Hepatocyte (in vitro differentiated cells): ENCODE data around the gene EFNB2. TPM values are rescaled to one million over a fixed set of nuclear protein-coding genes. Genes with fewer than 3 reads are reported as not detected.

Source experiments
- DNase-seq: peaks from one replicate; pipeline ENCODE4 v3.0.0-alpha.2; 2016; ENCODE audit warnings: low spot score
- H2AFZ ChIP-seq: fragments of 200-600 bp; sonication (generic); 2 replicates; pipeline ENCODE4 v1.6.0; 2016; ENCODE audit warnings: antibody characterized with exemption, mild to moderate bottlenecking
- H3K27ac ChIP-seq: fragments of 200-600 bp; sonication (generic); 2 replicates; pipeline ENCODE4 v1.5.1; 2016; ENCODE audit warnings: mild to moderate bottlenecking
- H3K27me3 ChIP-seq: fragments of 200-600 bp; sonication (generic); 2 replicates; pipeline ENCODE4 v1.6.1; 2016
- H3K36me3 ChIP-seq: fragments of 200-600 bp; sonication (generic); replicated peaks from 2 replicates; pipeline ENCODE4 v1.5.1; 2016; ENCODE audit warnings: low read depth; ENCODE audit not compliant: insufficient read depth
- H3K4me1 ChIP-seq: fragments of 200-600 bp; sonication (generic); 2 replicates; pipeline ENCODE4 v1.5.1; 2016; ENCODE audit warnings: mild to moderate bottlenecking, moderate library complexity; ENCODE audit not compliant: insufficient read depth
- H3K4me2 ChIP-seq: fragments of 200-600 bp; sonication (generic); 2 replicates; pipeline ENCODE4 v1.6.0; 2016
- H3K4me3 ChIP-seq: fragments of 200-600 bp; sonication (generic); 2 replicates; pipeline ENCODE4 v1.5.1; 2016; ENCODE audit warnings: mild to moderate bottlenecking
- H3K79me2 ChIP-seq: fragments of 200-600 bp; sonication (generic); 2 replicates; pipeline ENCODE4 v1.6.0; 2017; ENCODE audit warnings: mild to moderate bottlenecking
- H3K9me2 ChIP-seq: fragments of 200-600 bp; sonication (generic); replicated peaks from 2 replicates; pipeline ENCODE4 v1.6.0; 2017; ENCODE audit warnings: mild to moderate bottlenecking; ENCODE audit not compliant: insufficient read depth
- H3K9me3 ChIP-seq: fragments of 200-600 bp; sonication (generic); 2 replicates; pipeline ENCODE4 v1.5.1; 2016; ENCODE audit warnings: low read depth, mild to moderate bottlenecking
- H4K20me1 ChIP-seq: fragments of 200-600 bp; sonication (generic); 2 replicates; pipeline ENCODE4 v1.6.0; 2016; ENCODE audit warnings: mild to moderate bottlenecking; ENCODE audit not compliant: insufficient read depth, poor library complexity, severe bottlenecking
- EZH2 ChIP-seq: fragments of 200-600 bp; sonication (generic); IDR thresholded peaks from 2 replicates; pipeline ENCODE4 v1.6.1; 2016; ENCODE audit warnings: antibody characterized with exemption, mild to moderate bottlenecking, borderline replicate concordance
- EZH2phosphoT487 ChIP-seq: fragments of 200-600 bp; sonication (generic); IDR thresholded peaks from one replicate; pipeline ENCODE4 v1.6.1; 2018; ENCODE audit warnings: antibody characterized with exemption, mild to moderate bottlenecking, low read depth, moderate library complexity; ENCODE audit not compliant: unreplicated experiment, severe bottlenecking
- WGBS: methylation state at CpG from one replicate; pipeline ENCODE4 v1.1.6; 2016; ENCODE audit warnings: low lambda C conversion rate; ENCODE audit errors: missing lambda C conversion rate; 5-methylcytosine and 5-hydroxymethylcytosine counted together
- polyA plus RNA-seq: library from polyadenylated mRNA; unstranded; fragments of >200 nt; fragmentation: Nextera tagmentation; extraction: Ambion mirVana; gene quantifications from 2 replicates; pipeline ENCODE4 v1.2.1, GENCODE V29; 2016
- total RNA-seq: library from RNA; depleted of rRNA; stranded (reverse); fragments of >200 nt; gene quantifications from 2 replicates; pipeline ENCODE4 v1.2.3, GENCODE V29; 2014
- TF ChIP-seq, protein P1 (sequence below): fragments of 200-600 bp; sonication (generic); IDR thresholded peaks from 2 replicates; pipeline ENCODE4 v1.5.1; 2016; ENCODE audit warnings: antibody characterized with exemption, mild to moderate bottlenecking; ENCODE audit not compliant: poor library complexity

EFNB2 gene
- total and polyA plus RNA-seq, 2 experiments from 2014 or later: 62.4 to 63.3 TPM

DNA sequence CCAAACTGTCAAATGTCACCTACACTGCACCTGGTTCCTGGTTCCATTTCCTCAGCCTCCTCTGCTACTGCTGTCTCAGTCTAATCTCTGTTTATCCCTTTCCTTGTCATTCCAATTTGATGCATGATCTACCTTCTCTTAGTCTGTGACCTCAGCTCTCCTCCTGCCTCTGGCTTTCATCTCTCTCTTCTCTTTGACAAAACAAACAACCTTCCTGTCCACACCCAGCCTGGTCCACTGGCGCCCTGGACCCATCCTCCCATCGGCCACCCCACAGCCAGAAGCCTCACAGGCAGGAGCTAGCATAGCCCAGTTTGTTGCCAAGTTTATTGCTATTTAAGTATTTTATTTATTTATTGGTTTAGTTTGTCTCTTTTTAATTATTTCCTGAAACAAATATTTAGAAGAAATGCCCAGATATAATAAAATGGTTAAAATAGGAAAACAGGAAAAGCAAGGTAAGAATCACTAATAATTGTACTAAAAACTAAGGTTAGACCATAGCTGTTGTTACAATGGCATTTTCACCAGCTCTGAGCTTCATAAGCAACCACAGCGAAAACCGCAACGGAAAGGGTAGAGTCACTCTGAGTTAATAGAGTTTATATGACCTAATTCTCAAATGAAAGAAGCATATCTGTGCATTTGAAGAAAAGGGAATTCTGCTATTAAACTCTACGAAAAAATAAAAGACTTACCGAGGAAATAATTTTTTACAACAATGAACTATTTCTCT, 68.6 kb downstream of the EFNB2 start:
- Histone ChIP-seq H3K4me1 (peaks cover 3% of the 10 kb centered on the region), H4K20me1 (no peaks in the 10 kb centered on the region), H3K36me3 (no peaks in the 10 kb centered on the region), H3K79me2 (no peaks in the 10 kb centered on the region), H3K27ac (no peak overlapping the region), H3K9me3 (no peaks in the 10 kb centered on the region), H3K27me3 (no peaks in the 10 kb centered on the region), H3K4me3 (no peak overlapping the region), H2AFZ (no peak overlapping the region), H3K9me2 (no peaks in the 10 kb centered on the region), H3K4me2 (peak overlapping the region; percentile 28)
- DNase-seq: no peak
- TF ChIP-seq EZH2phosphoT487 (no peak), EZH2 (no peak)
- TF ChIP-seq, protein P1, sequence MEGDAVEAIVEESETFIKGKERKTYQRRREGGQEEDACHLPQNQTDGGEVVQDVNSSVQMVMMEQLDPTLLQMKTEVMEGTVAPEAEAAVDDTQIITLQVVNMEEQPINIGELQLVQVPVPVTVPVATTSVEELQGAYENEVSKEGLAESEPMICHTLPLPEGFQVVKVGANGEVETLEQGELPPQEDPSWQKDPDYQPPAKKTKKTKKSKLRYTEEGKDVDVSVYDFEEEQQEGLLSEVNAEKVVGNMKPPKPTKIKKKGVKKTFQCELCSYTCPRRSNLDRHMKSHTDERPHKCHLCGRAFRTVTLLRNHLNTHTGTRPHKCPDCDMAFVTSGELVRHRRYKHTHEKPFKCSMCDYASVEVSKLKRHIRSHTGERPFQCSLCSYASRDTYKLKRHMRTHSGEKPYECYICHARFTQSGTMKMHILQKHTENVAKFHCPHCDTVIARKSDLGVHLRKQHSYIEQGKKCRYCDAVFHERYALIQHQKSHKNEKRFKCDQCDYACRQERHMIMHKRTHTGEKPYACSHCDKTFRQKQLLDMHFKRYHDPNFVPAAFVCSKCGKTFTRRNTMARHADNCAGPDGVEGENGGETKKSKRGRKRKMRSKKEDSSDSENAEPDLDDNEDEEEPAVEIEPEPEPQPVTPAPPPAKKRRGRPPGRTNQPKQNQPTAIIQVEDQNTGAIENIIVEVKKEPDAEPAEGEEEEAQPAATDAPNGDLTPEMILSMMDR: no peak
- 64% methylated on average over 7 of the region's 7 CpGs for WGBS

DNA sequence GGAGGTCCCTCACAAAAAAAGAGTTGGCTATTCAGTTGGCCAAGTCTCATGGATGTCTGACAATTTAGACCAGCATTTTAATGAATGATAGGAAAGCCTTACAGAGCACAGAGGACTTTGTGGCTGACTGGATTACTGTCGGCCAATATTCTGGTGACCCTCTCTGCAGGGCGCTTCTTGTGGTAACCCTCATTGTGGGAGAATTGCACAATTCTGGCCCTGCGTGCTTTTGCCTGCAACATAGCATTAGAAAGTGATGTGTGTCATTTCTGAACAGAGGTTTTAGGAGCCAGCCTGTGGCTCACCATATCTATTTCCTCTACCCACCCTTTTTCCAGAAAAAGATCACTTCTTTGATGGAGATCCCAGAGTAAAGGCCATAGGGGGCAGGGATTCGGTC, 71.4 kb downstream of the EFNB2 start:
- no peak overlapping the region for H3K4me2 ChIP-seq
- H3K36me3 ChIP-seq: no peaks in the 10 kb centered on the region
- no peak for DNase-seq
- no peak overlapping the region for H3K4me3 ChIP-seq
- no peaks in the 10 kb centered on the region for H3K27me3 ChIP-seq
- no peak overlapping the region for H2AFZ ChIP-seq
- no peaks in the 10 kb centered on the region for H3K79me2 ChIP-seq
- no peaks in the 10 kb centered on the region for H3K9me2 ChIP-seq
- no peaks in the 10 kb centered on the region for H4K20me1 ChIP-seq
- no peak overlapping the region for H3K27ac ChIP-seq
- H3K4me1 ChIP-seq: peaks cover 3% of the 10 kb centered on the region
- WGBS: 91% methylated on average over 4 of the region's 4 CpGs
- no peaks in the 10 kb centered on the region for H3K9me3 ChIP-seq
- TF ChIP-seq EZH2: no peak
- TF ChIP-seq EZH2phosphoT487: no peak
- TF ChIP-seq, protein P1: no peak

DNA sequence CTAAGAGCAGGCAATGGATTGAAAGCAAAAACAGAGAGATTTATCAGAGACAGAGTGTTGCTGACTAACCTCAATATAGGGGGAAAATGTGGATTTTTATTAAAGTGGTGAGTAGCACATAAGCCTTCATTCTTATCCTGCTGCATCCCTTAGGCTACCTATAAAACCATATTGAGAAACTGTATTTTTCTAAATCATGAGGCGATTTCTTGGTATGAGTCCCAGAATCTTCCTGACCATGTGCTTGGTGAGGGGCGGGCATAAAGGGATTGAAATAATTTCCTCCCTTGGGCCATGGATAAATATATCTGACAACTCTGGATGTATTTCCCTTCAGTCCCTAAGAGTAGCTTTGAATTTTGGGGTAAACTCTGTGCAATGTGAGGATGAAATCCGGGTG, 72.8 kb downstream of the EFNB2 start:
- Histone ChIP-seq H3K9me2 (no peaks in the 10 kb centered on the region), H3K27ac (no peak overlapping the region), H3K9me3 (no peaks in the 10 kb centered on the region), H3K4me2 (no peak overlapping the region), H4K20me1 (no peaks in the 10 kb centered on the region), H2AFZ (no peak overlapping the region), H3K4me3 (no peak overlapping the region), H3K36me3 (no peaks in the 10 kb centered on the region), H3K4me1 (peaks cover 2% of the 10 kb centered on the region), H3K79me2 (no peaks in the 10 kb centered on the region), H3K27me3 (no peaks in the 10 kb centered on the region)
- 91% methylated on average over 3 of the region's 3 CpGs for WGBS
- DNase-seq: no peak
- TF ChIP-seq EZH2phosphoT487: no peak
- TF ChIP-seq, protein P1: no peak
- no peak for TF ChIP-seq EZH2
